ENCODE results near the gene ABCA4.

GRCh38 chr1:94105957-94106529 is 14.9 kb downstream of the ABCA4 start:
- no peak for TF ChIP-seq CTCF (IDR thresholded peaks at IDR 0.05; ENCODE audit: borderline replicate concordance, extremely low read depth, low read length, poor library complexity, severe bottlenecking)
- no peak for TF ChIP-seq EZH2 (IDR thresholded peaks at IDR 0.05; ENCODE audit: borderline replicate concordance, low read depth, low read length, severe bottlenecking)

All from DND-41 (cell line).